HG03460 (cell line): ENCODE data around the gene RASGRF2.

Experiments used
- ATAC-seq: cut with Tn5 transposase; IDR thresholded peaks from one replicate; pipeline ENCODE4 v1.9.1; 2021; ENCODE audit not compliant: unreplicated experiment

RASGRF2 gene

GRCh38 chr5:81132381-81132780 lies 172.2 kb downstream of the RASGRF2 start:
- no peak for ATAC-seq

GRCh38 chr5:81134066-81134465 lies 173.9 kb downstream of the RASGRF2 start:
- no peak for ATAC-seq

GRCh38 chr5:81134566-81134965 lies 174.4 kb downstream of the RASGRF2 start:
- ATAC-seq: no peak

GRCh38 chr5:81136557-81136956 lies 176.4 kb downstream of the RASGRF2 start:
- no peak for ATAC-seq

GRCh38 chr5:81137833-81138232 lies 177.7 kb downstream of the RASGRF2 start:
- ATAC-seq: no peak

GRCh38 chr5:81140441-81140840 lies 180.3 kb downstream of the RASGRF2 start:
- ATAC-seq: no peak

- ATAC-seq: no peak
These were observed 180.8 kb downstream of the RASGRF2 start for GRCh38 chr5:81140943-81141342.

- ATAC-seq: no peak
These were observed 181.9 kb downstream of the RASGRF2 start for GRCh38 chr5:81142108-81142507.

GRCh38 chr5:81145329-81145935 lies 185.3 kb downstream of the RASGRF2 start:
- no peak for ATAC-seq

GRCh38 chr5:81146031-81146430 lies 185.9 kb downstream of the RASGRF2 start:
- no peak for ATAC-seq

GRCh38 chr5:81147011-81147885 lies 187.1 kb downstream of the RASGRF2 start:
- ATAC-seq: no peak

- no peak for ATAC-seq
These were observed 187.9 kb downstream of the RASGRF2 start for GRCh38 chr5:81147886-81148571.

GRCh38 chr5:81151546-81151945 lies 191.4 kb downstream of the RASGRF2 start:
- no peak for ATAC-seq

GRCh38 chr5:81154725-81155124 lies 194.6 kb downstream of the RASGRF2 start:
- ATAC-seq: no peak

GRCh38 chr5:81156732-81157131 lies 196.6 kb downstream of the RASGRF2 start:
- ATAC-seq: no peak

GRCh38 chr5:81161012-81161601 lies 200.9 kb downstream of the RASGRF2 start:
- peak; percentile 68 for ATAC-seq

- no peak for ATAC-seq
These were observed 202.3 kb downstream of the RASGRF2 start for GRCh38 chr5:81162501-81162900.

- ATAC-seq: no peak
These were observed 203.5 kb downstream of the RASGRF2 start for GRCh38 chr5:81163651-81164050.

GRCh38 chr5:81164476-81164875 lies 204.3 kb downstream of the RASGRF2 start:
- no peak for ATAC-seq

- ATAC-seq: no peak
These were observed 204.8 kb downstream of the RASGRF2 start for GRCh38 chr5:81164936-81165335.

- no peak for ATAC-seq
These were observed 205.4 kb downstream of the RASGRF2 start for GRCh38 chr5:81165493-81166119.
